ENCODE data around the gene CDK9.
A peak's percentile ranks its signal among the peaks of the same experiment; 100 is the strongest.

CDK9 gene

GRCh38 chr9:127781806-127782205 lies 4.0 kb upstream of the CDK9 start:
- H3K4me3 ChIP-seq (ENCODE audit: low read length in 2 of 2): no peak overlapping the region
- no peaks in the 10 kb centered on the region for H3K27me3 ChIP-seq (ENCODE audit: control insufficient read depth in 1 of 2, insufficient read depth in 2 of 2, low read length in 2 of 2)
- no peaks in the 10 kb centered on the region for H3K36me3 ChIP-seq (ENCODE audit: control insufficient read depth in 2 of 2, insufficient read depth in 2 of 2, low read length in 2 of 2)
- H3K27ac ChIP-seq (ENCODE audit: low read length): no peak overlapping the region
- no peaks in the 10 kb centered on the region for H3K9me3 ChIP-seq (ENCODE audit: control insufficient read depth in 2 of 2, low read length in 2 of 2)
- H3K9ac ChIP-seq (ENCODE audit: low read length in 2 of 2): no peak overlapping the region
- H3K4me1 ChIP-seq (ENCODE audit: control insufficient read depth, insufficient read depth, low read length): peaks cover 11% of the 10 kb centered on the region

- H3K9me3 ChIP-seq (ENCODE audit: control insufficient read depth in 2 of 2, low read length in 2 of 2): no peaks in the 10 kb centered on the region
- H3K4me1 ChIP-seq (ENCODE audit: control insufficient read depth, insufficient read depth, low read length): peaks cover 25% of the 10 kb centered on the region
- H3K27me3 ChIP-seq (ENCODE audit: control insufficient read depth in 1 of 2, insufficient read depth in 2 of 2, low read length in 2 of 2): no peaks in the 10 kb centered on the region
- no peak overlapping the region for H3K9ac ChIP-seq (ENCODE audit: low read length in 2 of 2)
- H3K36me3 ChIP-seq (ENCODE audit: control insufficient read depth in 2 of 2, insufficient read depth in 2 of 2, low read length in 2 of 2): peaks cover 11 to 12% of the 10 kb centered on the region in 2 donors
- no peak overlapping the region for H3K27ac ChIP-seq (ENCODE audit: low read length)
- no peak overlapping the region for H3K4me3 ChIP-seq (ENCODE audit: low read length in 2 of 2)
Measured at GRCh38 chr9:127783111-127784008, 2.5 kb upstream of the CDK9 start.

DNA sequence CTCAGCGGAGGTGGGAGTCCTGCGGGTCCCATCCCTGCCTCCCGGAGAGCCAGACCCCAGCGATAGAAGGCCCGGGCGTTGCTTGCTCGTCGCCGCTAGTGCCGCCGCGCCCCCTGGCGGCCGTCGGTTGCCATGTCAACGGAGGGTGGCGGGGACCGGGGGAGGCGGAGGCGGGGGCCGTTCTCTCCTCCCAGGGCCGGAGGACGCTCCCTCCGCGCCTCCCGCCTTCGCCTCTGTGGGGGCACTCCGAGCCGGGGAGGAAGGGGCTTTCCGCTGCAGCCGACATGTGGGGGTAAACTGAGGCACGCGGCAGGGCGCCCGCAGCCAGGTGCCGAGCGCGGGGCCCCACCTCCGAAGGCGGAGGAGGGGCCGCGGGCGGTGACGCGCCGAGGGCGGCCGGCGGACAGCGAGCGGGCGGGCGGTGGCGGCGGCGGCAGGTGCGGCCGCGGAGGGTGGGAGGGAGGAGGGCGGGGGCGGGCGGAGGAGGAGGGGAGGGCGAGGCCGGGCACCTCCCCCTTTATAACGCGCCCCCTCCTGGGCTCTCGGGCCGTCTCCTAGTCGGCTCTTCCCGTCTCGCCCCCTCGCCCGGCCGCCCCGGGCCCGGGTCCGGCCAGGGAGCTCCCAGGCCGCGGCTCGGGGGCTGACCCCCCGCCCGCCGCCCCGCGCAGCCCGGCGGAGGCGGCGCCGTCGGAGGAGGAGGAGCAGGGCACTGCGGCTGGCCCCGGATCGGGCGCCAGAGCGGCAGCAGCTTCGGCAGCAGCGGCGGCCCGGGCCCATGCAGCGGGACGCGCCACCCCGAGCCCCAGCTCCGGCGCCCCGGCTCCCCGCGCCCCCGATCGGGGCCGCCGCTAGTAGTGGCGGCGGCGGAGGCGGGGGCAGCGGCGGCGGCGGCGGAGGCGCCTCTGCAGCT lies 556 bp upstream of the CDK9 start:
- Histone ChIP-seq H3K4me1 (ENCODE audit: control insufficient read depth, insufficient read depth, low read length) (peaks cover 17% of the 10 kb centered on the region), H3K27me3 (ENCODE audit: control insufficient read depth in 1 of 2, insufficient read depth in 2 of 2, low read length in 2 of 2) (no peaks in the 10 kb centered on the region), H3K36me3 (ENCODE audit: control insufficient read depth in 2 of 2, insufficient read depth in 2 of 2, low read length in 2 of 2) (peaks cover 29% of the 10 kb centered on the region in 2 donors), H3K9me3 (ENCODE audit: control insufficient read depth in 2 of 2, low read length in 2 of 2) (no peaks in the 10 kb centered on the region), H3K27ac (ENCODE audit: low read length) (peak overlapping the region; percentile 81), H3K9ac (ENCODE audit: low read length in 2 of 2) (peak overlapping the region; percentile 12 to 58), H3K4me3 (ENCODE audit: low read length in 2 of 2) (peak overlapping the region; percentile 29 to 85)

- Histone ChIP-seq H3K9me3 (ENCODE audit: control insufficient read depth in 2 of 2, low read length in 2 of 2) (no peaks in the 10 kb centered on the region), H3K9ac (ENCODE audit: low read length in 2 of 2) (peak overlapping the region in 1 of 2 donors; percentile 72), H3K27me3 (ENCODE audit: control insufficient read depth in 1 of 2, insufficient read depth in 2 of 2, low read length in 2 of 2) (no peaks in the 10 kb centered on the region), H3K4me3 (ENCODE audit: low read length in 2 of 2) (peak overlapping the region; percentile 83 to 85), H3K27ac (ENCODE audit: low read length) (peak overlapping the region; percentile 81), H3K36me3 (ENCODE audit: control insufficient read depth in 2 of 2, insufficient read depth in 2 of 2, low read length in 2 of 2) (peaks cover 38 to 39% of the 10 kb centered on the region in 2 donors), H3K4me1 (ENCODE audit: control insufficient read depth, insufficient read depth, low read length) (peaks cover 17% of the 10 kb centered on the region)
Measured at GRCh38 chr9:127786773-127787104, 905 bp downstream of the CDK9 start.

- Histone ChIP-seq H3K9ac (ENCODE audit: low read length in 2 of 2) (no peak overlapping the region), H3K27me3 (ENCODE audit: control insufficient read depth in 1 of 2, insufficient read depth in 2 of 2, low read length in 2 of 2) (no peaks in the 10 kb centered on the region), H3K4me1 (ENCODE audit: control insufficient read depth, insufficient read depth, low read length) (peaks cover 17% of the 10 kb centered on the region), H3K9me3 (ENCODE audit: control insufficient read depth in 2 of 2, low read length in 2 of 2) (no peaks in the 10 kb centered on the region), H3K4me3 (ENCODE audit: low read length in 2 of 2) (no peak overlapping the region), H3K27ac (ENCODE audit: low read length) (no peak overlapping the region), H3K36me3 (ENCODE audit: control insufficient read depth in 2 of 2, insufficient read depth in 2 of 2, low read length in 2 of 2) (peaks cover 39 to 45% of the 10 kb centered on the region in 2 donors)
Measured at GRCh38 chr9:127788337-127789011, 2.6 kb downstream of the CDK9 start.

GRCh38 chr9:127789179-127789578 lies 3.3 kb downstream of the CDK9 start:
- Histone ChIP-seq H3K9ac (ENCODE audit: low read length in 2 of 2) (no peak overlapping the region), H3K9me3 (ENCODE audit: control insufficient read depth in 2 of 2, low read length in 2 of 2) (no peaks in the 10 kb centered on the region), H3K27ac (ENCODE audit: low read length) (no peak overlapping the region), H3K27me3 (ENCODE audit: control insufficient read depth in 1 of 2, insufficient read depth in 2 of 2, low read length in 2 of 2) (no peaks in the 10 kb centered on the region), H3K4me3 (ENCODE audit: low read length in 2 of 2) (no peak overlapping the region), H3K36me3 (ENCODE audit: control insufficient read depth in 2 of 2, insufficient read depth in 2 of 2, low read length in 2 of 2) (peaks cover 39 to 45% of the 10 kb centered on the region in 2 donors), H3K4me1 (ENCODE audit: control insufficient read depth, insufficient read depth, low read length) (peaks cover 17% of the 10 kb centered on the region)

DNA sequence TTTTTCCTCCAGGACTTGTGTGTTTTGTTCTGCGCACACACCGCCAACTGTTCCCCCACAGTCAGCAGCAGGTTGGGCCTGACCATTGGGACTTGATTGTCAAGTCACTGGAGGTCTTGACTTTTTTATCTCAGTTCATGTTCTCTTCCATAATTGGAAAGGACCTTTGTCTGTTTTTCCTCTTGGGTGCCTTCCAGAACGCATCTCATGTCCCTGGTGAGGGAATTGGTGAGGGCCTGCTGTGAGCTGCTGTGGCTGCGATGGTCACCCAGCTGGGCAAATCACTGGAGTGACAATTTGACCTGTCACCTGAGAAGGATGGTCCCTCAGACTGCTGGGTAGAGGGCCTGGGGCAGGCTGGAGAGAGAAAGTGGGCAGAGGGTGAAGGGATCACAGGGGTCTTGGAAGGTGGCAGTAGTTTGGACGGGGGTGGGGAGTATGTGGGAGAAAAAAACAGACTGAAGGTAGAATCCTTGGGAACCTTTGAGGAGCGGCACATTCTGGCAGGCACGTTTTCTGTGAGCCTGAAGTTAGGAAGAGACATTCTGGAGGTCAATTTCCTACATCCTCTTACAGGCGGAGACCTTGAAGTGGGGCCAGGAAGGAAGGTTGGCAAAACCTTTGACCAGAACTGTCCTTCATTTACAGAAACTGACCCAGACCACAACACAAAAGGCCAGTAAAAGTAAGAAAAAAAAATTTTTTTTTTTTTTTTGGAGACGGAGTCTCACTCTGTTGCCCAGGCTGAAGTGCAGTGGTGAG lies 4.4 kb downstream of the CDK9 start:
- peaks cover 17% of the 10 kb centered on the region for H3K4me1 ChIP-seq (ENCODE audit: control insufficient read depth, insufficient read depth, low read length)
- no peak overlapping the region for H3K4me3 ChIP-seq (ENCODE audit: low read length in 2 of 2)
- H3K36me3 ChIP-seq (ENCODE audit: control insufficient read depth in 2 of 2, insufficient read depth in 2 of 2, low read length in 2 of 2): peaks cover 39 to 45% of the 10 kb centered on the region in 2 donors
- no peak overlapping the region for H3K9ac ChIP-seq (ENCODE audit: low read length in 2 of 2)
- no peaks in the 10 kb centered on the region for H3K9me3 ChIP-seq (ENCODE audit: control insufficient read depth in 2 of 2, low read length in 2 of 2)
- H3K27ac ChIP-seq (ENCODE audit: low read length): peak overlapping the region; percentile 49
- H3K27me3 ChIP-seq (ENCODE audit: control insufficient read depth in 1 of 2, insufficient read depth in 2 of 2, low read length in 2 of 2): no peaks in the 10 kb centered on the region

GRCh38 chr9:127791085-127791484 lies 5.3 kb downstream of the CDK9 start:
- Histone ChIP-seq H3K9me3 (ENCODE audit: control insufficient read depth in 2 of 2, low read length in 2 of 2) (no peaks in the 10 kb centered on the region), H3K27ac (ENCODE audit: low read length) (no peak overlapping the region), H3K4me1 (ENCODE audit: control insufficient read depth, insufficient read depth, low read length) (peaks cover 17% of the 10 kb centered on the region), H3K27me3 (ENCODE audit: control insufficient read depth in 1 of 2, insufficient read depth in 2 of 2, low read length in 2 of 2) (no peaks in the 10 kb centered on the region), H3K4me3 (ENCODE audit: low read length in 2 of 2) (no peak overlapping the region), H3K36me3 (ENCODE audit: control insufficient read depth in 2 of 2, insufficient read depth in 2 of 2, low read length in 2 of 2) (peaks cover 39 to 45% of the 10 kb centered on the region in 2 donors), H3K9ac (ENCODE audit: low read length in 2 of 2) (no peak overlapping the region)

- H3K27ac ChIP-seq (ENCODE audit: low read length): no peak overlapping the region
- no peaks in the 10 kb centered on the region for H3K9me3 ChIP-seq (ENCODE audit: control insufficient read depth in 2 of 2, low read length in 2 of 2)
- no peak overlapping the region for H3K4me3 ChIP-seq (ENCODE audit: low read length in 2 of 2)
- H3K4me1 ChIP-seq (ENCODE audit: control insufficient read depth, insufficient read depth, low read length): peaks cover 15% of the 10 kb centered on the region
- H3K27me3 ChIP-seq (ENCODE audit: control insufficient read depth in 1 of 2, insufficient read depth in 2 of 2, low read length in 2 of 2): no peaks in the 10 kb centered on the region
- H3K36me3 ChIP-seq (ENCODE audit: control insufficient read depth in 2 of 2, insufficient read depth in 2 of 2, low read length in 2 of 2): peaks cover 34 to 41% of the 10 kb centered on the region in 2 donors
- H3K9ac ChIP-seq (ENCODE audit: low read length in 2 of 2): no peak overlapping the region
Measured at GRCh38 chr9:127792417-127793031, 6.7 kb downstream of the CDK9 start.

Data from stomach smooth muscle (tissue), 2 donors.